HG02763 (cell line): ENCODE results near the gene SNN.

Source experiments
- ATAC-seq: cut with Tn5 transposase; IDR thresholded peaks from one replicate; pipeline ENCODE4 v1.9.1; 2021; ENCODE audit warnings: mild to moderate bottlenecking, moderate library complexity; ENCODE audit not compliant: unreplicated experiment

SNN gene

GRCh38 chr16:11696266-11697012 lies 28.2 kb downstream of the SNN start:
- no peak for ATAC-seq

GRCh38 chr16:11697319-11697718 lies 29.1 kb downstream of the SNN start:
- no peak for ATAC-seq

- ATAC-seq: no peak
These were observed 30.0 kb downstream of the SNN start for GRCh38 chr16:11698271-11698689.

- no peak for ATAC-seq
These were observed 31.1 kb downstream of the SNN start for GRCh38 chr16:11699234-11699894.

- ATAC-seq: no peak
These were observed 32.2 kb downstream of the SNN start for GRCh38 chr16:11700264-11701029.

GRCh38 chr16:11705311-11706025 lies 37.2 kb downstream of the SNN start:
- no peak for ATAC-seq

GRCh38 chr16:11706180-11706742 lies 38.0 kb downstream of the SNN start:
- ATAC-seq: peak; percentile 56

GRCh38 chr16:11707679-11708197 lies 39.5 kb downstream of the SNN start:
- ATAC-seq: no peak

- ATAC-seq: no peak
These were observed 40.2 kb downstream of the SNN start for GRCh38 chr16:11708421-11708820.

- ATAC-seq: no peak
These were observed 43.4 kb downstream of the SNN start for GRCh38 chr16:11711662-11712061.

GRCh38 chr16:11712122-11712521 lies 43.9 kb downstream of the SNN start:
- ATAC-seq: no peak

GRCh38 chr16:11715246-11715947 lies 47.1 kb downstream of the SNN start:
- ATAC-seq: no peak

GRCh38 chr16:11716336-11716735 lies 48.1 kb downstream of the SNN start:
- no peak for ATAC-seq

GRCh38 chr16:11717811-11718210 lies 49.6 kb downstream of the SNN start:
- ATAC-seq: no peak

- no peak for ATAC-seq
These were observed 50.9 kb downstream of the SNN start for GRCh38 chr16:11719171-11719570.

GRCh38 chr16:11719762-11720161 lies 51.5 kb downstream of the SNN start:
- no peak for ATAC-seq

- ATAC-seq: no peak
These were observed 53.7 kb downstream of the SNN start for GRCh38 chr16:11721781-11722467.

GRCh38 chr16:11722468-11722808 lies 54.2 kb downstream of the SNN start:
- ATAC-seq: no peak

GRCh38 chr16:11725457-11725856 lies 57.2 kb downstream of the SNN start:
- ATAC-seq: no peak
